ENCODE data around the gene GANC. TPM values are rescaled to one million over a fixed set of nuclear protein-coding genes. Genes with fewer than 3 reads are reported as not detected.

Gene GANC
- total and polyA plus RNA-seq, 2 experiments from 2014 or later, result 7.4 to 12.6 TPM

DNA sequence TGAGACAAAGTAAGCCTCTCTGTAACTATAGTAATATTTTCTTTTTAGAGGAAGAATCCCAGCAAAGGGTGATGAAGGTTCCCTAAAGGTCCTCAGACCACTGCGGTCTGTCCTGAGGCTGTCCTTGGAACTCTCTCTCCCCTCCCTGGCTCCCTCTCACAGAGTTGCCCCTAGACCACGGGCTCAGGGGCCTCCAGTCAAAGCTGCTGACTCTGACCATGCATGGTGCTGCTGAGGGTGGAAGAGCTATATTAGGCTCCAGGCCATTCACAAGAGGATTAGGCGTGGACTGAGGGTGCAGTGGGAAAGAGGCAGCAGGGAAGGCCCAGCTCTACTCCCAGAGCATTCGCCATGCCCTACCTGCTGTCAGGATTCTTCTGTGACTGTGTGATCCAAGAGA is 100.9 kb downstream of the GANC start (continued):
- TF ChIP-seq NANOG (IDR thresholded peaks at IDR 0.05; ENCODE audit: borderline replicate concordance), result no peak
- no peak for TF ChIP-seq ZNF331 (CRISPR knock-in tag; IDR thresholded peaks at IDR 0.05; ENCODE audit: low read depth)
- TF ChIP-seq EZH2phosphoT487 (IDR thresholded peaks at IDR 0.05; ENCODE audit: unreplicated experiment), result no peak
- TF ChIP-seq, protein P1, sequence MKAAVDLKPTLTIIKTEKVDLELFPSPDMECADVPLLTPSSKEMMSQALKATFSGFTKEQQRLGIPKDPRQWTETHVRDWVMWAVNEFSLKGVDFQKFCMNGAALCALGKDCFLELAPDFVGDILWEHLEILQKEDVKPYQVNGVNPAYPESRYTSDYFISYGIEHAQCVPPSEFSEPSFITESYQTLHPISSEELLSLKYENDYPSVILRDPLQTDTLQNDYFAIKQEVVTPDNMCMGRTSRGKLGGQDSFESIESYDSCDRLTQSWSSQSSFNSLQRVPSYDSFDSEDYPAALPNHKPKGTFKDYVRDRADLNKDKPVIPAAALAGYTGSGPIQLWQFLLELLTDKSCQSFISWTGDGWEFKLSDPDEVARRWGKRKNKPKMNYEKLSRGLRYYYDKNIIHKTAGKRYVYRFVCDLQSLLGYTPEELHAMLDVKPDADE (IDR thresholded peaks at IDR 0.05), result no peak
- no peak for TF ChIP-seq POLR2AphosphoS5 (IDR thresholded peaks at IDR 0.05; ENCODE audit: low read depth)
- TF ChIP-seq, protein P2, sequence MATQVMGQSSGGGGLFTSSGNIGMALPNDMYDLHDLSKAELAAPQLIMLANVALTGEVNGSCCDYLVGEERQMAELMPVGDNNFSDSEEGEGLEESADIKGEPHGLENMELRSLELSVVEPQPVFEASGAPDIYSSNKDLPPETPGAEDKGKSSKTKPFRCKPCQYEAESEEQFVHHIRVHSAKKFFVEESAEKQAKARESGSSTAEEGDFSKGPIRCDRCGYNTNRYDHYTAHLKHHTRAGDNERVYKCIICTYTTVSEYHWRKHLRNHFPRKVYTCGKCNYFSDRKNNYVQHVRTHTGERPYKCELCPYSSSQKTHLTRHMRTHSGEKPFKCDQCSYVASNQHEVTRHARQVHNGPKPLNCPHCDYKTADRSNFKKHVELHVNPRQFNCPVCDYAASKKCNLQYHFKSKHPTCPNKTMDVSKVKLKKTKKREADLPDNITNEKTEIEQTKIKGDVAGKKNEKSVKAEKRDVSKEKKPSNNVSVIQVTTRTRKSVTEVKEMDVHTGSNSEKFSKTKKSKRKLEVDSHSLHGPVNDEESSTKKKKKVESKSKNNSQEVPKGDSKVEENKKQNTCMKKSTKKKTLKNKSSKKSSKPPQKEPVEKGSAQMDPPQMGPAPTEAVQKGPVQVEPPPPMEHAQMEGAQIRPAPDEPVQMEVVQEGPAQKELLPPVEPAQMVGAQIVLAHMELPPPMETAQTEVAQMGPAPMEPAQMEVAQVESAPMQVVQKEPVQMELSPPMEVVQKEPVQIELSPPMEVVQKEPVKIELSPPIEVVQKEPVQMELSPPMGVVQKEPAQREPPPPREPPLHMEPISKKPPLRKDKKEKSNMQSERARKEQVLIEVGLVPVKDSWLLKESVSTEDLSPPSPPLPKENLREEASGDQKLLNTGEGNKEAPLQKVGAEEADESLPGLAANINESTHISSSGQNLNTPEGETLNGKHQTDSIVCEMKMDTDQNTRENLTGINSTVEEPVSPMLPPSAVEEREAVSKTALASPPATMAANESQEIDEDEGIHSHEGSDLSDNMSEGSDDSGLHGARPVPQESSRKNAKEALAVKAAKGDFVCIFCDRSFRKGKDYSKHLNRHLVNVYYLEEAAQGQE (IDR thresholded peaks at IDR 0.05; ENCODE audit: unreplicated experiment), result no peak
- no peak for TF ChIP-seq ZNF114 (CRISPR knock-in tag; IDR thresholded peaks at IDR 0.05)
- TF ChIP-seq EZH2 (IDR thresholded peaks at IDR 0.05; ENCODE audit: low read depth, unreplicated experiment), result no peak
- TF ChIP-seq CREB1 (CRISPR knock-in tag; IDR thresholded peaks at IDR 0.05; ENCODE audit: low read depth), result no peak

DNA sequence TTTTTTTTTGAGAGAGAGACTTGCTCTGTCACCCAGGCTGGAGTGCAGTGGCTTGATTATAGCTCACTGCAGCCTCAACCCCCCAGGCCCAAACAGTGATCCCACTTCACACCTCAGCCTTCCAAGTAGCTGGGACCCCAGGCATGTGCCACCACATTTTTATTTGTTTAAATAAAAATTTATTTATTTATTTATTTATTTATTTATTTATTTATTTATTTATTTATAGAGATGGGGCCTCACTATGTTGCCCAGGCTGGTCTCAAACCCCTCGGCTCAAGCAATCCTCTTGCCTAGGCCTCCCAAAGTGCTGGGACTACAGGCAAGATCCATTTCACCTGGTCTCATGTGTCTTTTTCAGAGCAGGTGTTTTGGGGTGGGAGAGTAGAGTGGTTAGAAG is 101.8 kb downstream of the GANC start:
- no peak for DNase-seq (ENCODE audit: low spot score)
- no peaks in the 10 kb centered on the region; the same call in 1 of the 2 replicates for H3K36me3 ChIP-seq (ENCODE audit: insufficient read depth)
- ATAC-seq, result no peak
- no peaks in the 10 kb centered on the region for H3F3A ChIP-seq (replicated peaks; ENCODE audit: low read depth)
- Mint-ChIP-seq H3K36me3 (ENCODE audit: low read depth) (peaks cover 20% of the 10 kb centered on the region; the same call in 2 of the 3 replicates), H3K4me1 (no peaks in the 10 kb centered on the region), H3K27me3 (ENCODE audit: insufficient read depth, low read depth, poor library complexity) (peaks cover 6% of the 10 kb centered on the region), H3K4me3 (no peak overlapping the region), H3K9me3 (peaks cover 31% of the 10 kb centered on the region), H3K27ac (no peak overlapping the region)
- no peak overlapping the region for H3K4me2 ChIP-seq
- no peaks in the 10 kb centered on the region for H3K79me2 ChIP-seq (replicated peaks; ENCODE audit: insufficient read depth)
- H4K20me1 ChIP-seq (replicated peaks; ENCODE audit: insufficient read depth), result no peaks in the 10 kb centered on the region
- no peak overlapping the region for H2AFZ ChIP-seq
- no peak overlapping the region for H3K27ac ChIP-seq (ENCODE audit: low read depth)
- H3K27me3 ChIP-seq (ENCODE audit: insufficient read depth), result no peaks in the 10 kb centered on the region
- H3K4me3 ChIP-seq, result no peak overlapping the region
- no peaks in the 10 kb centered on the region for H3K4me1 ChIP-seq (ENCODE audit: insufficient read depth)
- 0 out of 2 replicates have a peak, but pooled peaks cover 2% of the 10 kb centered on the region for H3K9me2 ChIP-seq (ENCODE audit: insufficient read depth)
- TF ChIP-seq, protein P2 (IDR thresholded peaks at IDR 0.05; ENCODE audit: unreplicated experiment), result no peak
- TF ChIP-seq EZH2phosphoT487 (IDR thresholded peaks at IDR 0.05; ENCODE audit: unreplicated experiment), result no peak
- no peak for TF ChIP-seq POLR2AphosphoS5 (IDR thresholded peaks at IDR 0.05; ENCODE audit: low read depth)
- no peak for TF ChIP-seq EZH2 (IDR thresholded peaks at IDR 0.05; ENCODE audit: low read depth, unreplicated experiment)
- TF ChIP-seq STAT1 (IDR thresholded peaks at IDR 0.05; ENCODE audit: unreplicated experiment), result no peak
- TF ChIP-seq ZNF114 (CRISPR knock-in tag; IDR thresholded peaks at IDR 0.05), result no peak
- TF ChIP-seq, protein P3, sequence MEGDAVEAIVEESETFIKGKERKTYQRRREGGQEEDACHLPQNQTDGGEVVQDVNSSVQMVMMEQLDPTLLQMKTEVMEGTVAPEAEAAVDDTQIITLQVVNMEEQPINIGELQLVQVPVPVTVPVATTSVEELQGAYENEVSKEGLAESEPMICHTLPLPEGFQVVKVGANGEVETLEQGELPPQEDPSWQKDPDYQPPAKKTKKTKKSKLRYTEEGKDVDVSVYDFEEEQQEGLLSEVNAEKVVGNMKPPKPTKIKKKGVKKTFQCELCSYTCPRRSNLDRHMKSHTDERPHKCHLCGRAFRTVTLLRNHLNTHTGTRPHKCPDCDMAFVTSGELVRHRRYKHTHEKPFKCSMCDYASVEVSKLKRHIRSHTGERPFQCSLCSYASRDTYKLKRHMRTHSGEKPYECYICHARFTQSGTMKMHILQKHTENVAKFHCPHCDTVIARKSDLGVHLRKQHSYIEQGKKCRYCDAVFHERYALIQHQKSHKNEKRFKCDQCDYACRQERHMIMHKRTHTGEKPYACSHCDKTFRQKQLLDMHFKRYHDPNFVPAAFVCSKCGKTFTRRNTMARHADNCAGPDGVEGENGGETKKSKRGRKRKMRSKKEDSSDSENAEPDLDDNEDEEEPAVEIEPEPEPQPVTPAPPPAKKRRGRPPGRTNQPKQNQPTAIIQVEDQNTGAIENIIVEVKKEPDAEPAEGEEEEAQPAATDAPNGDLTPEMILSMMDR (conservative IDR thresholded peaks at IDR 0.05; ENCODE audit: low read depth in 2 of 2), result no peak
- no peak for TF ChIP-seq ZNF331 (CRISPR knock-in tag; IDR thresholded peaks at IDR 0.05; ENCODE audit: low read depth)
- TF ChIP-seq NANOG (IDR thresholded peaks at IDR 0.05; ENCODE audit: borderline replicate concordance), result no peak

All from GM23338 (cell line).